ENCODE results near the gene ZNF236. TPM values are rescaled to one million over a fixed set of nuclear protein-coding genes. Genes with fewer than 3 reads are reported as not detected.

The ZNF236 gene
- total and polyA plus RNA-seq, 2 of the 8 experiments (the other 6 are each of a cell fraction or from before 2014, with no cell fraction given), result 6.7 to 14.5 TPM

DNA sequence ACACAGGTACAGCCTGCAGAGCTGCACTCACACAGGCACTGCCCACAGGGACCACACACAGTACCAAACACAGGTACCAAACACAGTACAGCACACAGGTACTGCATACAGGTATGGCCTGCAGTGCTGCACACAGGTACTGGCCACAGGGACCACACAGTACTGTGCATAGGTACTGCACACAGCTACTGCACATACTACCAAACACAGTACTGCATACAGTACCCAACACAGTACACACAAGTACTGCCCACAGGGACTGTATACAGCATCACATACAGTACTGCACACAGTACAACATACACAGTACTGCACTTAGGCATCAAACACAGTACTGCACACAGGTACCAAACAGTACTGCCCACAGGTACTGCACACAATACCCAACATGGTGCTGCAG, 74.3 kb downstream of the ZNF236 start:
- no peak for FAIRE-seq
- H3K23ac ChIP-seq (ENCODE audit: insufficient read length), result no peak overlapping the region
- H3K23me2 ChIP-seq (ENCODE audit: low read depth, low read length), result no peaks in the 10 kb centered on the region

More for the DNA sequence above, 74.3 kb downstream of the ZNF236 start:
- Histone ChIP-seq H2BK12ac (ENCODE audit: low read depth, low read length) (no peak overlapping the region), H2BK120ac (replicated peaks; ENCODE audit: low read depth, low read length) (no peak overlapping the region), H3K79me1 (ENCODE audit: low read depth, low read length) (no peaks in the 10 kb centered on the region), H3K27me3 (replicated peaks in 1 of 4; ENCODE audit: control insufficient read depth in 3 of 4, extremely low read depth in 1 of 4, insufficient read depth in 3 of 4, low read length in 3 of 4) (no peaks in the 10 kb centered on the region), H2AK5ac (ENCODE audit: low read depth, low read length) (no peak overlapping the region), H4K8ac (ENCODE audit: extremely low read depth, insufficient read depth, low read length) (no peak overlapping the region), H3K4me3 (ENCODE audit: extremely low read depth in 1 of 4, insufficient read depth in 2 of 4, low read depth in 3 of 4, low read length in 4 of 4) (no peak overlapping the region), H3K4me2 (ENCODE audit: insufficient read depth in 1 of 2, low read depth in 2 of 2, low read length in 2 of 2) (no peak overlapping the region), H3K27ac (ENCODE audit: low read depth, low read length) (no peak overlapping the region), H4K5ac (ENCODE audit: insufficient read length, low read depth, low read length) (no peak overlapping the region), H4K20me1 (replicated peaks in 1 of 2; ENCODE audit: control insufficient read depth in 1 of 2, insufficient read depth in 2 of 2, low read length in 2 of 2) (peaks cover 0 to 7% of the 10 kb centered on the region in 2 experiments), H2BK20ac (ENCODE audit: low read length) (no peak overlapping the region), H3K9me3 (ENCODE audit: insufficient read depth in 2 of 2, low read depth in 1 of 2, low read length in 1 of 2) (peaks cover 11 to 17% of the 10 kb centered on the region in 2 experiments; a peak in 3 of 4 replicates), H3K4ac (replicated peaks; ENCODE audit: insufficient read length, low read depth, low read length) (no peak overlapping the region), H3K9ac (replicated peaks in 1 of 4; ENCODE audit: extremely low read depth in 1 of 4, low read depth in 3 of 4, low read length in 3 of 4) (no peak overlapping the region), H3K14ac (ENCODE audit: insufficient read length) (no peak overlapping the region), H3K36me3 (ENCODE audit: control insufficient read depth in 2 of 4, insufficient read depth in 4 of 4, low read length in 3 of 4) (peaks cover 20 to 42% (median 33%) of the 10 kb centered on the region in 4 experiments; a peak in 7 of 8 replicates), H2BK5ac (ENCODE audit: low read depth, low read length) (no peak overlapping the region), H3K56ac (replicated peaks; ENCODE audit: insufficient read length, low read depth, low read length) (no peak overlapping the region), H2AFZ (ENCODE audit: low read length) (no peak overlapping the region), H3K4me1 (replicated peaks in 1 of 4; ENCODE audit: control insufficient read depth in 3 of 4, insufficient read depth in 4 of 4, low read length in 3 of 4) (no peaks in the 10 kb centered on the region), H2BK15ac (ENCODE audit: low read length) (no peak overlapping the region), H3K79me2 (ENCODE audit: control insufficient read depth in 1 of 2, insufficient read depth in 2 of 2, low read length in 2 of 2) (no peaks in the 10 kb centered on the region), H3K18ac (ENCODE audit: extremely low read depth, low read length) (no peak overlapping the region), H4K91ac (replicated peaks; ENCODE audit: insufficient read length, low read length) (no peak overlapping the region)
- TF ChIP-seq SP2 (IDR thresholded peaks at IDR 0.05; ENCODE audit: low read length) (no peak), RXRA (IDR thresholded peaks at IDR 0.05; ENCODE audit: insufficient read depth, low read depth, low read length) (no peak), SP4 (IDR thresholded peaks at IDR 0.05; ENCODE audit: low read length) (no peak), EGR1 (IDR thresholded peaks at IDR 0.05; ENCODE audit: borderline replicate concordance, low read depth, low read length) (no peak)
- TF ChIP-seq, protein P1, sequence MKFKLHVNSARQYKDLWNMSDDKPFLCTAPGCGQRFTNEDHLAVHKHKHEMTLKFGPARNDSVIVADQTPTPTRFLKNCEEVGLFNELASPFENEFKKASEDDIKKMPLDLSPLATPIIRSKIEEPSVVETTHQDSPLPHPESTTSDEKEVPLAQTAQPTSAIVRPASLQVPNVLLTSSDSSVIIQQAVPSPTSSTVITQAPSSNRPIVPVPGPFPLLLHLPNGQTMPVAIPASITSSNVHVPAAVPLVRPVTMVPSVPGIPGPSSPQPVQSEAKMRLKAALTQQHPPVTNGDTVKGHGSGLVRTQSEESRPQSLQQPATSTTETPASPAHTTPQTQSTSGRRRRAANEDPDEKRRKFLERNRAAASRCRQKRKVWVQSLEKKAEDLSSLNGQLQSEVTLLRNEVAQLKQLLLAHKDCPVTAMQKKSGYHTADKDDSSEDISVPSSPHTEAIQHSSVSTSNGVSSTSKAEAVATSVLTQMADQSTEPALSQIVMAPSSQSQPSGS (IDR thresholded peaks at IDR 0.05; ENCODE audit: low read length), result no peak
- POLR2A ChIA-PET (ENCODE audit: partially characterized antibody), result no interaction called here
- no peak for DNase-seq (ENCODE audit: low read depth in 1 of 2, low spot score in 2 of 2)
- CTCF ChIA-PET (ENCODE audit: partially characterized antibody), result interaction anchor here (0.8 kb wide), 1 partner anchor 87 kb away, joined by 3 read pairs; no protein-coding TSS in a partner anchor

Measured in H1 (cell line).